SK-N-SH (cell line): ENCODE data around the gene HAUS7.

Experiments used
- EP300 ChIP-seq, 2 experiments: IDR thresholded peaks; 2 replicates each; pipeline versions ENCODE4 v1.4.0 to v1.6.1; 2012; ENCODE audit warnings: borderline replicate concordance in 1 of 2, low read depth in 1 of 2, low read length in 1 of 2
- EZH2phosphoT487 ChIP-seq: fragments of 200-600 bp; sonication (generic); IDR thresholded peaks from 2 replicates; pipeline ENCODE4 v1.6.1; 2017; ENCODE audit warnings: low read depth, mixed run types, mild to moderate bottlenecking, antibody characterized with exemption, moderate library complexity, borderline replicate concordance
- FOXM1 ChIP-seq: IDR thresholded peaks from 2 replicates; pipeline ENCODE4 v1.4.0; 2012; ENCODE audit warnings: low read depth, mild to moderate bottlenecking
- MEF2A ChIP-seq: IDR thresholded peaks from 2 replicates; pipeline ENCODE4 v1.4.0; 2012; ENCODE audit warnings: low read depth, borderline replicate concordance
- RAD21 ChIP-seq: IDR thresholded peaks from 2 replicates; pipeline ENCODE4 v1.6.1; 2012; ENCODE audit warnings: mild to moderate bottlenecking, low read length
- RCOR1 ChIP-seq: fragments of 150-350 bp; IDR thresholded peaks from 2 replicates; pipeline ENCODE4 v1.6.1; 2017; ENCODE audit warnings: antibody characterized with exemption, low read length
- TF ChIP-seq, protein P1 (sequence below): fragments of 200-600 bp; sonication (generic); IDR thresholded peaks from 2 replicates; pipeline ENCODE4 v1.6.1; 2017; ENCODE audit warnings: antibody characterized with exemption, mild to moderate bottlenecking, moderate library complexity

DNA sequence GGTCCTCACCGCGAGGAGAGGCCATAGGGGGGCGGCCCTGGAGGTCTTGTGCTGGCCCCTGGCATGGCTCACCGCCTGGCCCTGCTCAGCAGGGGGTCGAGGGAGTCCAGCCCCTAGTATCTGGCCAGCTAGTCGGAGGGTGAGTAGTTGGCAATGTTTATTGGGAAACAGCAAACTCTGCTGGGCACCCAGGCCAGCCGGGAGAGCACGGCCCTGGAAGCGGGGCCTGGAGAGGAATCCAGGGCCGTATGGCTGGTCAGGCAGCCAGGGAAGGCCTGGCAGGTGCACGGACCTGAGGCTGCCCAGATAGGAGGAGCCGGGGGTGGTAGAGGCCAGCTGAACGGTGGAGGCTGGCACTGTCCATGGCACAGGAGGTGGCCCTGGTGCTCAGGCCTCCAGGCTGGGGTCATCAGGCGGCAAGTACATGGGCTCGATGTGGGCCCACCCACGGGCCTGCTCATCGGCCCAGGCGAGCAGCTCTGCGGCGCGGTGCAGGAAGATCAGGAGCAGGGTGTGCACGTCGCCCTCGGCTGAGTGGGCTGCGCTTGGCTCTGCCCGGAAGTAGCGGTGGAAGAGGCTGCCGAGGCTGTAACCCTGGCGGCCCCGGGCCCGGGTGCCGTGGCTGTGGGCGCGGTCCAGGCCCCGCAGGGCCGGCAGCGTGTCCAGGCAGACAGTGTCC is 25.9 kb downstream of the HAUS7 start:
- TF ChIP-seq EP300 (IDR thresholded peaks at IDR 0.05; ENCODE audit: borderline replicate concordance in 1 of 2, low read depth in 1 of 2, low read length in 1 of 2), result no peak
- TF ChIP-seq RAD21, result no peak
- TF ChIP-seq, protein P1, sequence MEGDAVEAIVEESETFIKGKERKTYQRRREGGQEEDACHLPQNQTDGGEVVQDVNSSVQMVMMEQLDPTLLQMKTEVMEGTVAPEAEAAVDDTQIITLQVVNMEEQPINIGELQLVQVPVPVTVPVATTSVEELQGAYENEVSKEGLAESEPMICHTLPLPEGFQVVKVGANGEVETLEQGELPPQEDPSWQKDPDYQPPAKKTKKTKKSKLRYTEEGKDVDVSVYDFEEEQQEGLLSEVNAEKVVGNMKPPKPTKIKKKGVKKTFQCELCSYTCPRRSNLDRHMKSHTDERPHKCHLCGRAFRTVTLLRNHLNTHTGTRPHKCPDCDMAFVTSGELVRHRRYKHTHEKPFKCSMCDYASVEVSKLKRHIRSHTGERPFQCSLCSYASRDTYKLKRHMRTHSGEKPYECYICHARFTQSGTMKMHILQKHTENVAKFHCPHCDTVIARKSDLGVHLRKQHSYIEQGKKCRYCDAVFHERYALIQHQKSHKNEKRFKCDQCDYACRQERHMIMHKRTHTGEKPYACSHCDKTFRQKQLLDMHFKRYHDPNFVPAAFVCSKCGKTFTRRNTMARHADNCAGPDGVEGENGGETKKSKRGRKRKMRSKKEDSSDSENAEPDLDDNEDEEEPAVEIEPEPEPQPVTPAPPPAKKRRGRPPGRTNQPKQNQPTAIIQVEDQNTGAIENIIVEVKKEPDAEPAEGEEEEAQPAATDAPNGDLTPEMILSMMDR, result no peak
- TF ChIP-seq EZH2phosphoT487, result no peak
- no peak for TF ChIP-seq RCOR1
- TF ChIP-seq MEF2A, result no peak
- TF ChIP-seq FOXM1, result no peak
